ACC112 (cell line): Measurements from ENCODE around the gene GGPS1.
"Not testable (repeated sequence)": the region's sequence is repeated elsewhere in the genome, so short reads cannot be mapped to it uniquely, and the experiment has no call there.

Source experiments
- H2AFZ ChIP-seq: fragments of 200-600 bp; sonication (generic); one replicate; pipeline ENCODE4 v1.6.0; 2017; ENCODE audit warnings: antibody characterized with exemption, low read length; ENCODE audit not compliant: unreplicated experiment
- H3K27ac ChIP-seq: fragments of 200-600 bp; sonication (generic); 2 replicates; pipeline ENCODE4 v1.5.1; 2014; ENCODE audit warnings: low read depth, mild to moderate bottlenecking, antibody characterized with exemption, low read length, moderate library complexity
- H3K27me3 ChIP-seq: fragments of 200-600 bp; sonication (generic); 2 replicates; pipeline ENCODE4 v1.6.1; 2014; ENCODE audit warnings: mild to moderate bottlenecking, antibody characterized with exemption, low read length, moderate library complexity, mixed read lengths; ENCODE audit not compliant: insufficient read depth
- H3K36me3 ChIP-seq: fragments of 200-600 bp; sonication (generic); 2 replicates; pipeline ENCODE4 v1.6.1; 2016; ENCODE audit warnings: mild to moderate bottlenecking, antibody characterized with exemption, low read length, moderate library complexity, mixed read lengths; ENCODE audit not compliant: insufficient read depth
- H3K4me1 ChIP-seq: fragments of 200-600 bp; sonication (generic); one replicate; pipeline ENCODE4 v1.6.1; 2016; ENCODE audit warnings: low read length, mixed read lengths; ENCODE audit not compliant: insufficient read depth, unreplicated experiment, control insufficient read depth
- H3K4me3 ChIP-seq: fragments of 200-600 bp; sonication (generic); 2 replicates; pipeline ENCODE4 v1.5.1; 2014; ENCODE audit warnings: mild to moderate bottlenecking, low read depth, low read length
- H3K79me2 ChIP-seq: fragments of 200-600 bp; sonication (generic); one replicate; pipeline ENCODE4 v1.6.0; 2016; ENCODE audit warnings: low read length; ENCODE audit not compliant: control insufficient read depth, unreplicated experiment, insufficient read depth

GGPS1 gene

GRCh38 chr1:235339746-235340145 is 11.4 kb downstream of the GGPS1 start:
- Histone ChIP-seq H3K27me3 (no peaks in the 10 kb centered on the region), H2AFZ (no peak overlapping the region), H3K4me3 (no peak overlapping the region), H3K79me2 (peaks cover 4% of the 10 kb centered on the region), H3K27ac (no peak overlapping the region), H3K4me1 (peaks cover 3% of the 10 kb centered on the region), H3K36me3 (no peaks in the 10 kb centered on the region)

- H3K79me2 ChIP-seq: no peaks in the 10 kb centered on the region
- H3K36me3 ChIP-seq: no peaks in the 10 kb centered on the region
- H3K27me3 ChIP-seq: no peaks in the 10 kb centered on the region
- no peak overlapping the region for H3K27ac ChIP-seq
- peaks cover 3% of the 10 kb centered on the region for H3K4me1 ChIP-seq
- H2AFZ ChIP-seq: no peak overlapping the region
- no peak overlapping the region for H3K4me3 ChIP-seq
Observed at GRCh38 chr1:235341334-235341733, 13.0 kb downstream of the GGPS1 start.

GRCh38 chr1:235342039-235342438 is 13.7 kb downstream of the GGPS1 start:
- H3K79me2 ChIP-seq: no peaks in the 10 kb centered on the region
- H3K4me3 ChIP-seq: no peak overlapping the region
- no peaks in the 10 kb centered on the region for H3K4me1 ChIP-seq
- H3K27ac ChIP-seq: no peak overlapping the region
- H3K27me3 ChIP-seq: no peaks in the 10 kb centered on the region
- H2AFZ ChIP-seq: no peak overlapping the region
- H3K36me3 ChIP-seq: no peaks in the 10 kb centered on the region

- Histone ChIP-seq H3K79me2 (no peaks in the 10 kb centered on the region), H2AFZ (no peak overlapping the region), H3K36me3 (no peaks in the 10 kb centered on the region), H3K27ac (no peak overlapping the region), H3K4me1 (no peaks in the 10 kb centered on the region), H3K27me3 (no peaks in the 10 kb centered on the region), H3K4me3 (no peak overlapping the region)
Observed at GRCh38 chr1:235342471-235342870, 14.1 kb downstream of the GGPS1 start.

- Histone ChIP-seq H3K4me3 (no peak overlapping the region), H3K36me3 (no peaks in the 10 kb centered on the region), H2AFZ (no peak overlapping the region), H3K27me3 (no peaks in the 10 kb centered on the region), H3K4me1 (no peaks in the 10 kb centered on the region), H3K79me2 (no peaks in the 10 kb centered on the region), H3K27ac (no peak overlapping the region)
Observed at GRCh38 chr1:235343726-235344125, 15.4 kb downstream of the GGPS1 start.

- Histone ChIP-seq H3K27me3 (no peaks in the 10 kb centered on the region), H3K4me1 (no peaks in the 10 kb centered on the region), H3K4me3 (no peak overlapping the region), H2AFZ (no peak overlapping the region), H3K27ac (no peak overlapping the region), H3K36me3 (no peaks in the 10 kb centered on the region), H3K79me2 (no peaks in the 10 kb centered on the region)
Observed at GRCh38 chr1:235351441-235351840, 23.1 kb downstream of the GGPS1 start.

GRCh38 chr1:235351898-235352297 is 23.5 kb downstream of the GGPS1 start:
- Histone ChIP-seq H3K27ac (no peak overlapping the region), H2AFZ (no peak overlapping the region), H3K79me2 (no peaks in the 10 kb centered on the region), H3K27me3 (no peaks in the 10 kb centered on the region), H3K4me3 (no peak overlapping the region), H3K4me1 (no peaks in the 10 kb centered on the region), H3K36me3 (no peaks in the 10 kb centered on the region)

GRCh38 chr1:235357485-235358373 is 29.4 kb downstream of the GGPS1 start:
- Histone ChIP-seq H3K27ac (no peak overlapping the region), H3K4me3 (no peak overlapping the region), H3K79me2 (no peaks in the 10 kb centered on the region), H3K27me3 (no peaks in the 10 kb centered on the region), H3K36me3 (no peaks in the 10 kb centered on the region), H3K4me1 (no peaks in the 10 kb centered on the region), H2AFZ (no peak overlapping the region)

GRCh38 chr1:235358899-235359298 is 30.5 kb downstream of the GGPS1 start:
- Histone ChIP-seq H3K4me3 (no peak overlapping the region), H3K36me3 (no peaks in the 10 kb centered on the region), H3K27ac (no peak overlapping the region), H3K27me3 (no peaks in the 10 kb centered on the region), H3K79me2 (no peaks in the 10 kb centered on the region), H3K4me1 (no peaks in the 10 kb centered on the region), H2AFZ (no peak overlapping the region)

GRCh38 chr1:235364189-235364588 is 35.8 kb downstream of the GGPS1 start:
- H3K4me1 ChIP-seq, H3K27ac ChIP-seq, H3K36me3 ChIP-seq, H2AFZ ChIP-seq, H3K27me3 ChIP-seq, H3K4me3 ChIP-seq: not testable (repeated sequence)
- H3K79me2 ChIP-seq: peaks cover 15% of the 10 kb centered on the region

- no peaks in the 10 kb centered on the region for H3K36me3 ChIP-seq
- H3K27ac ChIP-seq: no peak overlapping the region
- peaks cover 29% of the 10 kb centered on the region for H3K79me2 ChIP-seq
- H3K4me1 ChIP-seq: peaks cover 6% of the 10 kb centered on the region
- no peaks in the 10 kb centered on the region for H3K27me3 ChIP-seq
- H3K4me3 ChIP-seq: no peak overlapping the region; the same call in 1 of the 2 replicates
- H2AFZ ChIP-seq: no peak overlapping the region
Observed at GRCh38 chr1:235366286-235366685, 37.9 kb downstream of the GGPS1 start.
